Suprapubic skin (tissue), 4 donors: ENCODE measurements around the gene METRNL. TPM values are rescaled to one million over a fixed set of nuclear protein-coding genes. Genes with fewer than 3 reads are reported as not detected.

ENCODE experiments used
- DNase-seq, 2 donors: peaks; one replicate each; pipeline ENCODE4 v3.0.0-alpha.2; 2019; ENCODE audit warnings: low spot score in 2 of 2
- H3K27ac ChIP-seq: fragments of 200-600 bp; sonication (generic); one replicate; pipeline ENCODE4 v1.5.1; 2019
- H3K27me3 ChIP-seq: fragments of 200-600 bp; sonication (generic); one replicate; pipeline ENCODE4 v1.5.1; 2019
- H3K36me3 ChIP-seq: fragments of 200-600 bp; sonication (generic); one replicate; pipeline ENCODE4 v1.5.1; 2019
- H3K4me1 ChIP-seq: fragments of 200-600 bp; sonication (generic); one replicate; pipeline ENCODE4 v1.5.1; 2019
- H3K4me3 ChIP-seq: fragments of 200-600 bp; sonication (generic); one replicate; pipeline ENCODE4 v1.5.1; 2019; ENCODE audit warnings: mild to moderate bottlenecking
- H3K9me3 ChIP-seq: fragments of 200-600 bp; sonication (generic); one replicate; pipeline ENCODE4 v1.5.1; 2019
- EP300 ChIP-seq: sonication (generic); formaldehyde crosslinking; IDR thresholded peaks from one replicate; pipeline ENCODE4 v1.6.1; 2017; ENCODE audit warnings: antibody characterized with exemption
- POLR2A ChIP-seq, 2 donors: fragments of 450-650 bp; IDR thresholded peaks; one replicate each; pipeline ENCODE4 v1.6.1; 2017; ENCODE audit warnings: antibody characterized with exemption in 2 of 2, mild to moderate bottlenecking in 2 of 2, moderate library complexity in 2 of 2
- POLR2AphosphoS5 ChIP-seq, 3 donors: sonication (generic); formaldehyde crosslinking; IDR thresholded peaks; one replicate each; pipeline ENCODE4 v1.6.1; 2017; ENCODE audit warnings: antibody characterized with exemption in 3 of 3
- WGBS: methylation state at CpG from one replicate; pipeline ENCODE4 v1.1.5; 2018; 5-methylcytosine and 5-hydroxymethylcytosine counted together
- total RNA-seq, 4 donors: library from RNA; depleted of rRNA; stranded (reverse); fragments of >200 nt; gene quantifications; one replicate each; pipeline ENCODE4 v1.1.0, GENCODE V29; 2016
- TF ChIP-seq, protein P1 (sequence below), 2 donors: fragments of 200-600 bp in 1 of 2; fragments of 450-650 bp in 1 of 2; sonication (generic) in 1 of 2; IDR thresholded peaks; one replicate each; pipeline ENCODE4 v1.5.1; 2016 to 2019; ENCODE audit warnings: antibody characterized with exemption in 2 of 2, mild to moderate bottlenecking in 1 of 2, moderate library complexity in 1 of 2

Gene METRNL
- total RNA-seq, 4 donors from 2014 or later = 59.1 to 222 (median 155) TPM

DNA sequence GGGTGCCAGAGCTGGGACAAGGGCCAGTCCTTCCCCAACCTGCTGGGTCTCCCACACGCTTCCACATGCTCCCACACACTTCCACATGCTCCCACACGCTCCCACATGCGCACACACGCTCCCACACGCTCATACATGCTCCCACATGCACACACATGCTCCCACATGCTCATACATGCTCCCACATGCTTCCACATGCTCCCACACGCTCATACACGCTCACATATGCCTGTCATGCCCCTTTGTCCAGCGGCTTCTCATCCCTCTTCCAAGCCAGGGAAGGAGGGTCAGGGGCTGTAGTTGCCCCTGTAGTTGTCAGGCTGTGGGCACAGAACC, 9.9 kb upstream of the METRNL start:
- no peak overlapping the region for H3K4me3 ChIP-seq
- DNase-seq = no peak
- peaks cover 27% of the 10 kb centered on the region for H3K4me1 ChIP-seq
- no peaks in the 10 kb centered on the region for H3K9me3 ChIP-seq
- no peak for TF ChIP-seq EP300
- TF ChIP-seq POLR2A (IDR thresholded peaks at IDR 0.05) = no peak
- TF ChIP-seq, protein P1, sequence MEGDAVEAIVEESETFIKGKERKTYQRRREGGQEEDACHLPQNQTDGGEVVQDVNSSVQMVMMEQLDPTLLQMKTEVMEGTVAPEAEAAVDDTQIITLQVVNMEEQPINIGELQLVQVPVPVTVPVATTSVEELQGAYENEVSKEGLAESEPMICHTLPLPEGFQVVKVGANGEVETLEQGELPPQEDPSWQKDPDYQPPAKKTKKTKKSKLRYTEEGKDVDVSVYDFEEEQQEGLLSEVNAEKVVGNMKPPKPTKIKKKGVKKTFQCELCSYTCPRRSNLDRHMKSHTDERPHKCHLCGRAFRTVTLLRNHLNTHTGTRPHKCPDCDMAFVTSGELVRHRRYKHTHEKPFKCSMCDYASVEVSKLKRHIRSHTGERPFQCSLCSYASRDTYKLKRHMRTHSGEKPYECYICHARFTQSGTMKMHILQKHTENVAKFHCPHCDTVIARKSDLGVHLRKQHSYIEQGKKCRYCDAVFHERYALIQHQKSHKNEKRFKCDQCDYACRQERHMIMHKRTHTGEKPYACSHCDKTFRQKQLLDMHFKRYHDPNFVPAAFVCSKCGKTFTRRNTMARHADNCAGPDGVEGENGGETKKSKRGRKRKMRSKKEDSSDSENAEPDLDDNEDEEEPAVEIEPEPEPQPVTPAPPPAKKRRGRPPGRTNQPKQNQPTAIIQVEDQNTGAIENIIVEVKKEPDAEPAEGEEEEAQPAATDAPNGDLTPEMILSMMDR (IDR thresholded peaks at IDR 0.05) = no peak
- TF ChIP-seq POLR2AphosphoS5 (IDR thresholded peaks at IDR 0.05) = no peak
- H3K36me3 ChIP-seq = no peaks in the 10 kb centered on the region
- 94% methylated on average over 8 of the region's 8 CpGs for WGBS
- no peaks in the 10 kb centered on the region for H3K27me3 ChIP-seq
- H3K27ac ChIP-seq = no peak overlapping the region

DNA sequence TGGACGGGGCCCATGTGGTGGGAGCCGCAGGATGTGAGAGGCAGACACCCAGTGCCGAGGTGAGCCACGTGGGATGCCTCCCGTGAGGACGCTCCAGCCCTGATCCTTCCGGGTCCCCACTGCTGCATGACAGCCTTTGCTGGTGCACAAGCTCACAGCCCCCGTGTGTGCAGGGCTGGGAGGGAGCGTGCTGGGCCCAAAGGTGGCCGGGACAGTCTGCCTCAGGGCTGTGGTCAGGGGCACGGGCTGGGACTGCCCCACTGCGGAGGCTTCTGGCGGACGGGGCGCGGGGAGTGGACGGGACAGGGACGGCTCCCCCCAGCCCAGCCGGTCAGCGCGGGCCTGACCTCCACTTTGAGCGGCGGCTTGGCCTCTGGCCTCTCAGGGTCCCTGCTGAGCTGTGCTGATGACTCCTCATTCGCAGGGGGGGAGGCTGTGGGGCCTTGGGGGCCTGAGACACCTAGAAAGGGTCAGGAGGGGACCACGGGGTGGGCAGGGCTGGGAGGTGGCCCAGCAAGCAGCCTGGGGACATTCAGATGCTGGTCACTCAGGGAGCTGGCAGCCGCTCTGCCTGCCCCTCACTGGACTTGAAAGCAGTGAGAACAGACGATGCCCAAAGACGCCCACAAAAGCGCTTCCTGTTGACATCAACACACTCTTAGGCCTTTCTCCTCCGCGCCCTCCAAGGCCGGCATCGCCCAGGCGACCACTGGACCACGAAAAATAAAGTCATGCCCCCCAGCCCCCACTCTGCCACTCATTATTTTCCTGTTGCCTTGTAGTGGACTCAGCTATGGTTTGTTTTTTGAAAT, 9.3 kb upstream of the METRNL start:
- no peak for DNase-seq
- Histone ChIP-seq H3K9me3 (no peaks in the 10 kb centered on the region), H3K27me3 (no peaks in the 10 kb centered on the region), H3K27ac (no peak overlapping the region), H3K36me3 (no peaks in the 10 kb centered on the region), H3K4me3 (no peak overlapping the region), H3K4me1 (peaks cover 23% of the 10 kb centered on the region)
- WGBS = 78% methylated on average over 21 of the region's 35 CpGs
- TF ChIP-seq POLR2AphosphoS5 (IDR thresholded peaks at IDR 0.05) (no peak), EP300 (no peak), POLR2A (IDR thresholded peaks at IDR 0.05) (no peak)
- TF ChIP-seq, protein P1 (IDR thresholded peaks at IDR 0.05) = no peak

DNA sequence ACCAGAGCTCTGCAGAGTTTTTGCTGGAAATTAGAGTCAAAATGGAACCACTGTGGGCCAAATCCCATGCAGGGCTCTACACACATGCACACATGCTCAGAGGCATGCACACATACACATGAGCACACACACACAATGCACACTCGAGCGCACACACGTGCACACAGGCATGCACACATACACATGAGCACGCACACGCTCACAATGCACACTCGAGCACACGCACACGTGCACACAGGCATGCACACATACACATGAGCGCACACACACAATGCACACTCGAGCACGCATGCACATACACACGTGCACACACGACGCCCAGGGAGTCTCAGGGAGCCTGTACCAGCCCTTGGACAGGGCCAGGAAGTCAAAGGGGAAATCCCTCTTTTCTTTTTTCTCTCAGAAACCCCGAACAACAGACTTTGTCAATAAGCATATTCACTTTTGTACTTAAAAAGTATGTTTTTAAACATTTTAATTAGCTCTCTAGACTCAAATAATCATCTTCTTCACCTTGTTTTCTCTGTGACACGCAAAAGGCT, 8.5 kb upstream of the METRNL start:
- 93% methylated on average over 13 of the region's 16 CpGs for WGBS
- TF ChIP-seq POLR2A (IDR thresholded peaks at IDR 0.05) = no peak
- no peak for TF ChIP-seq EP300
- no peak for TF ChIP-seq POLR2AphosphoS5 (IDR thresholded peaks at IDR 0.05)
- TF ChIP-seq, protein P1 (IDR thresholded peaks at IDR 0.05) = no peak
- Histone ChIP-seq H3K4me1 (peaks cover 23% of the 10 kb centered on the region), H3K9me3 (no peaks in the 10 kb centered on the region), H3K4me3 (no peak overlapping the region), H3K27ac (no peak overlapping the region), H3K27me3 (no peaks in the 10 kb centered on the region), H3K36me3 (no peaks in the 10 kb centered on the region)
- no peak for DNase-seq

DNA sequence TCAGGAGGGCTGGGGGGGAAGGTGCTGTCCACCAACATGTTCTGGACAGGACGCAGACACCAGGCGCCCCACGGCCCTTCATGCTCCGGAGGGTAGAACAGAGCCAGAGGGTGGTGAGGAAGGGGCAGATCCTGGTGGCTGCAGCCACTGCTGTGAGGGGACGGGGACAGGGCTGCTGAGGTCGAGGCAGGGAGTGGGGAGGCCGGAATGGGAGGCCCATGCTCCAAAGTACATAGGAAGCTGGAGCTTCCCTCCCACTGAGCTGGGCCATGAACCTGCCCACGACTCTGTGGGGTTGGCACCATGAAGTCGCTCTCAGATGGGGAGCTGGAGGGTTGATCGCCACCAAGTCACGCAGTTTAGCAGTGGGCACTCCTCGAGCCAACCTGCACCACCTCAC, 8.0 kb upstream of the METRNL start:
- no peaks in the 10 kb centered on the region for H3K36me3 ChIP-seq
- H3K4me3 ChIP-seq = no peak overlapping the region
- WGBS = 83% methylated on average over 6 of the region's 12 CpGs
- no peaks in the 10 kb centered on the region for H3K9me3 ChIP-seq
- H3K4me1 ChIP-seq = peaks cover 23% of the 10 kb centered on the region
- H3K27me3 ChIP-seq = no peaks in the 10 kb centered on the region
- no peak for TF ChIP-seq POLR2AphosphoS5 (IDR thresholded peaks at IDR 0.05)
- no peak for TF ChIP-seq POLR2A (IDR thresholded peaks at IDR 0.05)
- TF ChIP-seq EP300 = no peak
- TF ChIP-seq, protein P1 (IDR thresholded peaks at IDR 0.05) = no peak
- H3K27ac ChIP-seq = no peak overlapping the region
- DNase-seq = no peak

DNA sequence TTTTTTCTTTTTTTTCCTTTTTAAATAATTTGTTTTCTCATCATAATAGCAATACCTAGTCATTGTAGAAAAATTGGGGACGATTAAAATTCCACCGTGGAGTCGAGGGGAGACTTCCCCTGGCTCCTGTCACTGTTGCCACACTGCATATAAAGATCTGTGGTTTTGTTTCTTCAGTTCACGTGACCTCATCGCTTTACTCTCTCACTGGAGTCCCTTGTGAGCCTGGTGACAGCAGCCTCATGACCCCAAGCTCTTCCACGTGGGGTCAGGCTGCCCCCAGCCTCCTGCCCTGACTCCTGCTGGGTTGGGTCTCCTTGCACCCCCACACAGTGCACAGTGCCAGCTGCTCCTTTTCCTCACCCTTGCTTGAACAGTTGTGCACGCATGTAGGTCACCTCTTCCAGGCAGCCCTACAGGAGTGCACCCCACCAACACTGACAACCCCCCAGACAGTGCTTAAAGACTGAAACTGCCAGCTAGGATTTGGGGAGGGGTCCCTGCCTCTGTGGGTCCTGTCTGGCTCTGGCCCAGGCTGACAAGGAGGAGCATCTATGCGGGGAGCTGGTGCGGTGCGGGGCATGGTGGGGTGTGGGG, 7.3 kb upstream of the METRNL start:
- peaks cover 23% of the 10 kb centered on the region for H3K4me1 ChIP-seq
- WGBS = 82% methylated on average over 10 of the region's 10 CpGs
- no peaks in the 10 kb centered on the region for H3K36me3 ChIP-seq
- H3K4me3 ChIP-seq = no peak overlapping the region
- H3K9me3 ChIP-seq = no peaks in the 10 kb centered on the region
- DNase-seq = no peak
- H3K27me3 ChIP-seq = no peaks in the 10 kb centered on the region
- H3K27ac ChIP-seq = no peak overlapping the region
- TF ChIP-seq POLR2AphosphoS5 (IDR thresholded peaks at IDR 0.05) = no peak
- TF ChIP-seq POLR2A (IDR thresholded peaks at IDR 0.05) = no peak
- no peak for TF ChIP-seq EP300
- TF ChIP-seq, protein P1 (IDR thresholded peaks at IDR 0.05) = no peak
